ENCODE results near the gene PKD1. TPM values are rescaled to one million over a fixed set of nuclear protein-coding genes. Genes with fewer than 3 reads are reported as not detected.

The PKD1 gene
- total RNA-seq, 1 donor = 118 TPM

DNA sequence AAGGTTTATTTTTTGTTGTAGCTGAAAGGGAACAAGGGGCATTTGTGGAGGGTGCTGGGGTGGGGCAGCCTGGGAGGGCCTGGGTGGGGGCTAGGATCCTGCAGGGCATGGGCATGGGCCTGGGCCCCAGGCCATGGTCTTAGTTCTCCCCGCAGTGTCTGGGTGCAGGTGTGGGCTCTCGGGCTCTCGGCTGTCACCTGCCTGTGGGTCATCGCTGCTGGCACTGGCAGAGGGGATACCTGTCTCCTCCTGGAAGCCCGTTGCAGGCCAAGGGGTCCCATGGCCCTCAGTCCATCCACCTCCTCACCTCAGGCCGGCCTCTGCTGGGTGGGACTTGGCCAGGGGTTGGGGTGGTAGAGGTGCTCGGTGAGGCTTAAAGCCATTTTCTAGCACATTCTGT lies 57.6 kb downstream of the PKD1 start:
- H3K4me3 ChIP-seq (ENCODE audit: low read depth, low read length) = no peak overlapping the region
- no peak for DNase-seq (ENCODE audit: low read depth)
- TF ChIP-seq, protein P1, sequence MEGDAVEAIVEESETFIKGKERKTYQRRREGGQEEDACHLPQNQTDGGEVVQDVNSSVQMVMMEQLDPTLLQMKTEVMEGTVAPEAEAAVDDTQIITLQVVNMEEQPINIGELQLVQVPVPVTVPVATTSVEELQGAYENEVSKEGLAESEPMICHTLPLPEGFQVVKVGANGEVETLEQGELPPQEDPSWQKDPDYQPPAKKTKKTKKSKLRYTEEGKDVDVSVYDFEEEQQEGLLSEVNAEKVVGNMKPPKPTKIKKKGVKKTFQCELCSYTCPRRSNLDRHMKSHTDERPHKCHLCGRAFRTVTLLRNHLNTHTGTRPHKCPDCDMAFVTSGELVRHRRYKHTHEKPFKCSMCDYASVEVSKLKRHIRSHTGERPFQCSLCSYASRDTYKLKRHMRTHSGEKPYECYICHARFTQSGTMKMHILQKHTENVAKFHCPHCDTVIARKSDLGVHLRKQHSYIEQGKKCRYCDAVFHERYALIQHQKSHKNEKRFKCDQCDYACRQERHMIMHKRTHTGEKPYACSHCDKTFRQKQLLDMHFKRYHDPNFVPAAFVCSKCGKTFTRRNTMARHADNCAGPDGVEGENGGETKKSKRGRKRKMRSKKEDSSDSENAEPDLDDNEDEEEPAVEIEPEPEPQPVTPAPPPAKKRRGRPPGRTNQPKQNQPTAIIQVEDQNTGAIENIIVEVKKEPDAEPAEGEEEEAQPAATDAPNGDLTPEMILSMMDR (IDR thresholded peaks at IDR 0.05; ENCODE audit: insufficient read depth, low read length) = no peak

DNA sequence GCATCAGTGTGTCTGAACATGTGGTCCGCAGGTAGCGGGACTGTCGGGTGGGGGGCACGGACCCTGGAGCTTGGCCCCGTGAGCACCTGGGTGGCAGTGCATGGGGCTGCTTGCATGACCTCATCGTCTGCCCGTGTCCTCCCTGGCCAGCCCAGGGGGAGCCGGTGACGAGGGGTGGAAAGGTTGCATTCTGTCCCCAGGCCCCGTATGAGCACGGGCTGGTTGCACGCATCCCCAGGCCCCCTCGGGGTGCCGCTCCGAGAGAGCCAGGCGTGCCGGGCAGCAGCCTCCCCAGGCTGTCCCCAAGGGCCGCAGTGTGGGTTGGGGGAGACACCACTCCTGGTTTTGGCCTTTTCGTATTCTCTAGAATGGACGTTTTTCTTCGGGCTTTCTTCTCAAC lies 58.0 kb downstream of the PKD1 start:
- TF ChIP-seq, protein P1 (IDR thresholded peaks at IDR 0.05; ENCODE audit: insufficient read depth, low read length) = no peak
- DNase-seq (ENCODE audit: low read depth) = no peak
- H3K4me3 ChIP-seq (ENCODE audit: low read depth, low read length) = no peak overlapping the region

DNA sequence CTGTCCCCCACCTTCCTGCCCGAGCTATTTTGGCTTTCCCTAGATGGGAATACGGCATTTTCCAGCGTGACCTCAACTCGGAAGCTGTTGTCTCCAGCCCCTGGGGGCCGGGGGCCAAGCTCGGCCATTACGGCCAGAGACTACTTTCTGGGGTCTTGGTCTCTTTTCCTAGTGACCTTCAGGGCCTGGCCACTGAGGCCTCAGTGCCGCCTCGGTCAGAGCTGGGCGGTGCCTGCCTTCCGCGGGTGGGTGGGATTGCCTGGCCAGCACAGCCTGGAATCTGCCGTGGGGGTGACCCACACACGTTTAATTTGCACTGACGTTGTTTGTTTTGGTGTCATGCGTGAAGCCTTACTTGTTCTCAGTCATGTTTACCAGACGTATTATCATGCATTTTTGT lies 58.7 kb downstream of the PKD1 start:
- DNase-seq (ENCODE audit: low read depth) = no peak
- TF ChIP-seq, protein P1 (IDR thresholded peaks at IDR 0.05; ENCODE audit: insufficient read depth, low read length) = no peak
- H3K4me3 ChIP-seq (ENCODE audit: low read depth, low read length) = no peak overlapping the region

DNA sequence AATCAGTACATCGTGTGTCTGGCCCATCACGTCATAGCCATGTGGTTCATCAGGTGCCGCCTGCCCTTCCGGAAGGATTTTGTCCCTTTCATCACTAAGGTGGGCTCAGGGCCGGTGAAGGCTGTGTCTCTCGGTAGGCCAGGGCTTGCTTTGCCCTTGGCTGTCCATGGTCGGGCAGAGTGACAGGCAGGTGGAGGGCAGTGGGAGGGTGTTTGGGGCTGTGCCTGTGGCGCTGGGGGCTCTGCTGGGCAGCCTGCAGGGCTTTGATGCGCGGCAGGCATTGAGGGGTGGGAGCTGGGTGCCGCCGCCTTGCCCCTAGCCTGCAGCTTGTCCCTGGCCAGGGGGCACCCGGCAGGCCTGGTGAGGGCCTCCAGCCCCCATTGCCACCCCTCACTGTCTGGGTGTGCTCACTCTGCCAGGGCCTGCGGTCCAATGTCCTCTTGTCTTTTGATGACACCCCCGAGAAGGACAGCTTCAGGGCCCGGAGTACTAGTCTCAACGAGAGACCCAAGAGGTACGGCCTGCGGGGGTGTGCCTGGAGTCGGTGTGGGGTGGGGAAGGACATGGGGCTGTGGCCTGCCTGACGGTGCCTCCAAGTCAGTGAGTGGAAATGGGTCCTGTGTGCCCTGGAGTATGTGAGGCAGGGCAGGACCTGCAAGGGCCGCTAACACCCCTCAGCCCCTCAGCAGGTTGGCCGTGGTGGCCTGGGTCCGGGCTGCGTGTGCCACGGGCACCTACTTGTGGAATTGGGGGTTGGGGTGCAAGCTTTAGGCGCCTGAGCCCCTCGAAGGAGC lies 59.4 kb downstream of the PKD1 start:
- TF ChIP-seq, protein P1 (IDR thresholded peaks at IDR 0.05; ENCODE audit: insufficient read depth, low read length) = no peak
- no peak overlapping the region for H3K4me3 ChIP-seq (ENCODE audit: low read depth, low read length)
- DNase-seq (ENCODE audit: low read depth) = no peak

DNA sequence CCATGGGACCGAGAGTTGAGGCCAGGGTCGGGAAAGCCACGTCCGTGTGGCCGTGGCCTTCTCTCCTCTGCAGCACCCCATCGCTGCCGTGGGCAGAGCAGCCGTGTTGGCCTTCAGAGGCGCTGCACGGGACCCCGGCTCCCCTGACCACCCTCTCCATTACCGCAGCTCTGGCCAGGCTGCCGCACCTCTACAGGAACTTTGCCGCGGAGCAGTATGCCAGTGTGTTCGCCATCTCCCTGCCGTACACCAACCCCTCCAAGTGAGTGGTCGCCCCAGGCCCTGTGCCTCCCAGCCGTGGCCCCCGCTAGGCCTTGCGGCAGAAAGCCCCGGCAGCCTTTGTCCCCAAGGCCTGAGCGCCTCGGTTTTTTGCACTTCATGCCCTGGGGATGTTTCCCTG lies 60.1 kb downstream of the PKD1 start:
- TF ChIP-seq, protein P1 (IDR thresholded peaks at IDR 0.05; ENCODE audit: insufficient read depth, low read length) = no peak
- DNase-seq (ENCODE audit: low read depth) = no peak
- no peak overlapping the region for H3K4me3 ChIP-seq (ENCODE audit: low read depth, low read length)

DNA sequence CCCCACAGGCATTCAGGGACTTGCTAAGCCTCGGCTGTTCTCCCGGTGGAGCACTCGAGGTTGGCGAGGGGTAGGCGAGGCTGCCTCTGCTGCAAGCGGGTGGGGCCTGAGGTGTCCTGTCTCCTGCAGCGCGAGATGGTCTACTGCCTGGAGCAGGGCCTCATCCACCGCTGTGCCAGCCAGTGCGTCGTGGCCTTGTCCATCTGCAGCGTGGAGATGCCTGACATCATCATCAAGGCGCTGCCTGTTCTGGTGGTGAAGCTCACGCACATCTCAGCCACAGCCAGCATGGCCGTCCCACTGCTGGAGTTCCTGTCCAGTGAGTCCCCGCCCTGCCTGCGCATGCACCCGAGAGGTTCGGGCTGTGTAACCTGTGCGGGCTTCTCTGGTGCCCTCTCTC lies 61.6 kb downstream of the PKD1 start:
- TF ChIP-seq, protein P1 (IDR thresholded peaks at IDR 0.05; ENCODE audit: insufficient read depth, low read length) = no peak
- no peak for DNase-seq (ENCODE audit: low read depth)
- H3K4me3 ChIP-seq (ENCODE audit: low read depth, low read length) = no peak overlapping the region

DNA sequence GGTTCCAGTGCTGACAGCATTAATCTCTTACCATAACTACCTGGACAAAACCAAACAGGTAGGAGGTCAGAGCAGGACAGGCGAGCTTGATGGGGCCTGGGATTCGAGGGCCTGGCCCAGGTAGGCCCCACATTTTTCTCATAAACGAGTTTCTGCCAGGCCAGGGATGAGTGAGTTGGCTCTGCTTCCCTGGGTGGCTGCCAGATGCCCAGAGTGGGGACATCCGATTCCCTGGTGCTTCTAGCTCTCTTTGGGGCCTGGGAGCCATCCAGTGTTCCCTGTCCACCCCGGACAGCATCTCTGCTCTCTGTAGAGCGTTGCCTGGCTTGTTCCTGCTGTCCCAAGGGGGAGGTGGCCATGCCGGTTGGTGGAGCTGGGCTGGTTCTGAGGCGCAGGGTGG lies 62.8 kb downstream of the PKD1 start:
- DNase-seq (ENCODE audit: low read depth) = no peak
- TF ChIP-seq, protein P1 (IDR thresholded peaks at IDR 0.05; ENCODE audit: insufficient read depth, low read length) = no peak
- no peak overlapping the region for H3K4me3 ChIP-seq (ENCODE audit: low read depth, low read length)
